ENCODE measurements around the gene BCAS3.

Gene BCAS3

DNA sequence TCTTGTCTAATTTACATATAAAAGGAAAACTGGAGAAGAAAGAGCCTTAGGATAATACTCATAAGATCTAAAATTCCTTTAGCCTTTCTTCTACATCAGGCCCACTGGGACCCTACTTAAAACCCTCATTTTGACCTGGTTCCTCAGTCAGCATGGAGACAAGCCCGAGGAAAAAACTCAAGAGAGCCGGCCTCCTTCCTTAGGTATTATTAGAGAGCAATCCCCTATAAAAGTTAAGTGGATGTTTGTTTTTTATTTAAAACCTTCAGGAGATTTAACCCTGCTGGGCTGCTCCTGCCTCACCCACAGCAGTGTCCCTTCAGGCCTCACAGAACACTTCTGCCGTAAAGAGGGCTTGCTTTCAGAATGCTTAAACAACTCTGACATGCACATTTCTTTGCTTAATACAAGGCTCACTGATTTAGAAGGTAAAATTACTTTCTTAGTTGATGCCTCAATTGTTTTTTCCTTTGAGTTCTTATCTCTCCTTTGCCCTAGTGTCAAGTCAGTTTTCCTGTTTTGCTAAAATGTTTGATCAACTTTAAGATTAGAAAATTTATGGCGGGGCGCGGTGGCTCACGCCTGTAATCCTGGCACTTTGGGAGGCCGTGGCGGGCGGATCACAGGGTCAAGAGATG is 576.4 kb downstream of the BCAS3 start:
- TF ChIP-seq, protein P1, sequence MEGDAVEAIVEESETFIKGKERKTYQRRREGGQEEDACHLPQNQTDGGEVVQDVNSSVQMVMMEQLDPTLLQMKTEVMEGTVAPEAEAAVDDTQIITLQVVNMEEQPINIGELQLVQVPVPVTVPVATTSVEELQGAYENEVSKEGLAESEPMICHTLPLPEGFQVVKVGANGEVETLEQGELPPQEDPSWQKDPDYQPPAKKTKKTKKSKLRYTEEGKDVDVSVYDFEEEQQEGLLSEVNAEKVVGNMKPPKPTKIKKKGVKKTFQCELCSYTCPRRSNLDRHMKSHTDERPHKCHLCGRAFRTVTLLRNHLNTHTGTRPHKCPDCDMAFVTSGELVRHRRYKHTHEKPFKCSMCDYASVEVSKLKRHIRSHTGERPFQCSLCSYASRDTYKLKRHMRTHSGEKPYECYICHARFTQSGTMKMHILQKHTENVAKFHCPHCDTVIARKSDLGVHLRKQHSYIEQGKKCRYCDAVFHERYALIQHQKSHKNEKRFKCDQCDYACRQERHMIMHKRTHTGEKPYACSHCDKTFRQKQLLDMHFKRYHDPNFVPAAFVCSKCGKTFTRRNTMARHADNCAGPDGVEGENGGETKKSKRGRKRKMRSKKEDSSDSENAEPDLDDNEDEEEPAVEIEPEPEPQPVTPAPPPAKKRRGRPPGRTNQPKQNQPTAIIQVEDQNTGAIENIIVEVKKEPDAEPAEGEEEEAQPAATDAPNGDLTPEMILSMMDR (IDR thresholded peaks at IDR 0.05): no peak
- no peak overlapping the region for H3K4me3 ChIP-seq
- no peak for DNase-seq
- H3K27ac ChIP-seq: peak overlapping the region; percentile 78 to 89
- H3K27me3 ChIP-seq: no peaks in the 10 kb centered on the region
- H3K4me1 ChIP-seq: peaks cover 9 to 74% (median 42%) of the 10 kb centered on the region in 4 donors
- H3K9me3 ChIP-seq: no peaks in the 10 kb centered on the region
- intact Hi-C loops (cut with DNase I; ENCODE audit: low total_unique reads): loop anchor here (10.0 kb wide), 1 partner anchor 49 kb away; no protein-coding TSS in a partner anchor
- H3K36me3 ChIP-seq: no peaks in the 10 kb centered on the region

DNA sequence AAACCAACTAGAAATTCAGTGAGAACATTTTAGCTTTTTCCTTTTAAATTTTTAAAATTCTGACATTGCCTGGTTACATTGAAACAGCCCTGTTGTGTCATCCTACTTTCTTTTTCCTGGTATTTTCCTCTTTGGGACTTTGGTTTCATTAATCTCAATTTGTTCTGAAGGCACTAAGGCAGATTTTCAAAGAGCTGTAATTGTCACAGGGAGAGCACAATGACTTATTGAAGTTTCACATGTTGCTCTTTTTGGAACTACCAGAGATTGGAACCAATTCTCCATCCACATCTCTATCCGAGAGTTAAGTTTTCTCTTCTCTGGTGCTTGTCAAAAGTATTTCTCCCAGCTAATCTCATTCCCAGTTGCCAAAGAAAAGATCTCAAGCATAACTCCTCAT is 577.3 kb downstream of the BCAS3 start:
- no peak overlapping the region for H3K4me3 ChIP-seq
- DNase-seq: no peak
- H3K27ac ChIP-seq: peak overlapping the region; percentile 78 to 89
- no peaks in the 10 kb centered on the region for H3K27me3 ChIP-seq
- TF ChIP-seq, protein P1 (IDR thresholded peaks at IDR 0.05): no peak
- H3K4me1 ChIP-seq: peaks cover 9 to 74% (median 42%) of the 10 kb centered on the region in 4 donors
- intact Hi-C loops (cut with DNase I; ENCODE audit: low total_unique reads): loop anchor here (10.0 kb wide), 1 partner anchor 50 kb away; no protein-coding TSS in a partner anchor
- no peaks in the 10 kb centered on the region for H3K36me3 ChIP-seq
- no peaks in the 10 kb centered on the region for H3K9me3 ChIP-seq

DNA sequence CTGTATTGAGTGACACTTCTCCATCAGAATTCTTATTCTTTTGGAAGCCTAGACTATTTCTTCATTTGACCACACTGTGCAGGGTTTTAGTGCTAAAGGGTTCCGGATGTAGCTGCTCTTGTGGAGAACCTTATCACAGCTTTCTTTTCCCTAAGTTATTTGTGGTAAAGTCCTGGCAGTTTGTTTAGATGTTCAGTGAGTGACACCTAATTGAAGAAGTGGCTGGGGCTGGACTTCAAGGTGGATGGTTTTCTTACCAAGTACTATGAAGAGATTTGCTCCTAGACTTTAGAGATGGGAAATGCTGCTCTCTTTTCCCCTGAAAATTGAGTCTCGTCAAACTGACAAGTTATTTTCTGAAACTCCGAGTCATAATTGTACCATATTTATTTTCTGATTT is 578.0 kb downstream of the BCAS3 start:
- DNase-seq: no peak
- Histone ChIP-seq H3K4me3 (no peak overlapping the region), H3K27ac (peak overlapping the region; percentile 78 to 89), H3K4me1 (peaks cover 8 to 74% (median 40%) of the 10 kb centered on the region in 4 donors), H3K27me3 (no peaks in the 10 kb centered on the region), H3K36me3 (no peaks in the 10 kb centered on the region), H3K9me3 (no peaks in the 10 kb centered on the region)
- intact Hi-C loops (cut with DNase I; ENCODE audit: low total_unique reads): loop anchor here (10.0 kb wide), 1 partner anchor 51 kb away; no protein-coding TSS in a partner anchor
- TF ChIP-seq, protein P1 (IDR thresholded peaks at IDR 0.05): no peak

DNA sequence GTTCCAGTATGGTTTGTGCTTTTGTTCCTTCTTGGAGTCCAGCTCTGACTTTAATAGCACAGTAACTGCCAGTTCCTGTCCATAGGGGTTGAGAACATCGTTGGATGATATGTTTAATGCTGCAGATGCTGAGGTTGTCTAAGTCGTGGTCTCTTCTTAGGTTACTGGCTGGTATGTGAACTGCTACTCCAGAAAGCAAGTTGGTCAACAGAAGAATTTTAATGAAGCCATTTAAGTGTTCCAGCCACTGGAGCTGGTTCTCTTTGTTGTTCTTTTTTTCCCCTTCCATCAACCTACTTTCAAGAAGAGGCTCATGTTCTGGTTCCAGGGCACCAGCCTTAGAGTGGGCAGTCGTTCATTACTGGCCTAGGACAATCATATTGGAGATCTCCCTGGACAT is 581.7 kb downstream of the BCAS3 start:
- Histone ChIP-seq H3K4me3 (no peak overlapping the region), H3K27ac (peak overlapping the region; percentile 86 to 88), H3K27me3 (no peaks in the 10 kb centered on the region), H3K36me3 (no peaks in the 10 kb centered on the region), H3K9me3 (no peaks in the 10 kb centered on the region), H3K4me1 (peaks cover 0 to 57% (median 24%) of the 10 kb centered on the region in 4 donors)
- intact Hi-C loops (cut with DNase I; ENCODE audit: low total_unique reads): loop anchor here (10.0 kb wide), 1 partner anchor 55 kb away; no protein-coding TSS in a partner anchor
- no peak for DNase-seq
- TF ChIP-seq, protein P1 (IDR thresholded peaks at IDR 0.05): peak in 1 of 2 experiments; percentile 10

DNA sequence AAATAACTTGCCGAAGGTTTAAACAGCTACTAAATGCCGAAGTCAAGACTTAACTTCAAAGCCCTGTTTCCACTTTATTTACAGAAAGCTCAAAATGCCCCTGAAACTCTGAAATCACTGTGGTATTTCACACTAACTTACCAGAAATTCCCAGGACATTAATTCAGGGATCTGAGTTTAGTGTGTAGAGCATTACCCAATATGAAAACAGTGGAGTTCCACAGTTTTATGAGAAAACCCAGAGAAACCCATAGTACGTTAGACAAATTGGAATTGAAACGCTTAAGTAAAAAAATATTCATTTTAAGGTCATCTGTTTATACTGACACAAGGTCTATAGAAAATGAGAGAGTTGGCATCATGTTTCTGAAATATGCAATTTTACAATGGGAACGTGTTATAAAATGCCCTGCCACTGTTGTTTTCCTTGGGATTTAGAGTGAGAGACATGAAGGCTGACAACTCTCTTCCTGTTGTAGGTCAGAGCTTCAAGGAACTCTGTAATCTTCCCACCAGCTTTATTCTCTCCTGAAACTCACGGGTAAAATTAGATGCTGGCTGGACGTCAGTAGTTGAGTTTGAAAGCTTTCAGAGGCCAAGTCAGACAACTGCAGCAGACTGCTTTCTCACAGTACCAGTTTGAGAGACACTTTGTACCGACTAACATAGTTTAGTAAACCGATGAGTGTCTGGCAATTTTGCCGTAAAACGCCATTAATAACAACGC is 582.6 kb downstream of the BCAS3 start:
- DNase-seq: peak in 1 of 2 donors; percentile 71
- intact Hi-C loops (cut with DNase I; ENCODE audit: low total_unique reads): no loop called here

More for the DNA sequence above, 582.6 kb downstream of the BCAS3 start:
- H3K27ac ChIP-seq: peak overlapping the region; percentile 86 to 88
- H3K4me3 ChIP-seq: peak overlapping the region in 1 of 2 donors; percentile 11
- no peaks in the 10 kb centered on the region for H3K9me3 ChIP-seq
- TF ChIP-seq, protein P1 (IDR thresholded peaks at IDR 0.05): peak in 1 of 2 experiments; percentile 9
- no peaks in the 10 kb centered on the region for H3K27me3 ChIP-seq
- peaks cover 0 to 57% (median 26%) of the 10 kb centered on the region in 4 donors for H3K4me1 ChIP-seq
- H3K36me3 ChIP-seq: no peaks in the 10 kb centered on the region

Data from tibial artery (tissue), 4 donors.